WERI-Rb-1 (cell line): Measurements from ENCODE around the gene NAAA.

Experiments used
- DNase-seq: peaks from one replicate; pipeline ENCODE4 v3.0.0-alpha.2; 2020
- H3K27ac ChIP-seq: fragments of 250-450 bp; sonication (Bioruptor Pico); 2 replicates; pipeline ENCODE4 v1.5.1; 2020; ENCODE audit warnings: mild to moderate bottlenecking, moderate library complexity
- H3K27me3 ChIP-seq: fragments of 250-450 bp; sonication (Bioruptor Pico); 2 replicates; pipeline ENCODE4 v1.5.1; 2021; ENCODE audit warnings: mild to moderate bottlenecking, low read depth, moderate library complexity; ENCODE audit not compliant: insufficient read depth, severe bottlenecking
- H3K36me3 ChIP-seq: fragments of 250-450 bp; sonication (Bioruptor Pico); 2 replicates; pipeline ENCODE4 v1.5.1; 2020; ENCODE audit warnings: mild to moderate bottlenecking, moderate library complexity
- H3K4me3 ChIP-seq: 2 replicates; pipeline ENCODE4 v1.5.1; 2011; ENCODE audit warnings: low read depth, mild to moderate bottlenecking, control low read depth, low read length
- H3K9me3 ChIP-seq: fragments of 250-450 bp; sonication (Bioruptor Pico); 2 replicates; pipeline ENCODE4 v1.5.1; 2021; ENCODE audit warnings: mild to moderate bottlenecking, moderate library complexity; ENCODE audit not compliant: severe bottlenecking
- CTCF ChIP-seq: IDR thresholded peaks from 2 replicates; pipeline ENCODE4 v1.5.1; 2011; ENCODE audit warnings: low read depth, mild to moderate bottlenecking, control low read depth, inconsistent platforms, low read length

Gene NAAA

GRCh38 chr4:75940692-75941253 is at the start of gene NAAA:
NAAA (minus strand) TSS chr4:75941013; CDS start chr4:75940949, 64 bp downstream.
- no peak for TF ChIP-seq CTCF
- Histone ChIP-seq H3K4me3 (peak within 1 kb of the TSS; percentile 92), H3K9me3 (no peaks in the 10 kb centered on the region), H3K27me3 (no peaks in the 10 kb centered on the region), H3K27ac (no peak within 1 kb of the TSS; the same call in 1 of the 2 replicates), H3K36me3 (no peaks in the 10 kb centered on the region)
- DNase-seq = peak; percentile 81

DNA sequence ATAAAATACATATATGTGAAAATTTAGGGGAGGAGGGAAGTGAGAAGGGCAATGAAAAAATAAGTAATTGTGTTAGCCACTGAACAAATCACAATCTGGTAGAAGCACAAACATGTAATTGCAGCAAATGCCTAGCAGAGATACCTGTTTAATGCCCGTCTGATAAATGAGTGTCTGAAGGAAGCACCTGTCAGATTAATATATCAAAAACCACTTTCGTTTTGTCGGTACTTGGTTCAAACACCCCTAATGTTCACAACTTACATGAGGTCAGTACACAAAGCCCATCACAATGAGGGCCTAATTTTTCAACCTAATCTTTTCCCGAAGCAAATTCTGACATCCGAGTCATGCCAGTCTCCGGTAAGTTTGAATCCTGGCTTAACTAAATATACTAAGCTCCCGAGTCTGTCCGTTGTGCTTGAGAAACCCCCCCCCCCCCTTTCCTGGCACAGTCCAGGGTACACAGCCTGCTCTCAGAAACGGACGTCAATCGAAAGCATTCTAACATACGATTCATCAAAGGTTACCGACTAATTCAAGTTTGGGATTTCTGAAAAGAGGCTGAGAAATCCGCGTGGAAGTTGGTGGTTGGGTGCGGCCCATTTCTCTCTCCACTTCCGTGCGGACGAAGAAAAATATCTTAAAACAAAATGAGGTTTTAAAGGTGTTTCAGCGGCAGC is 49.2 kb upstream of the NAAA start:
- no peak for TF ChIP-seq CTCF
- Histone ChIP-seq H3K36me3 (peaks cover 2% of the 10 kb centered on the region), H3K27me3 (no peaks in the 10 kb centered on the region), H3K9me3 (no peaks in the 10 kb centered on the region), H3K4me3 (peak overlapping the region; percentile 81), H3K27ac (peak overlapping the region; percentile 63)
- DNase-seq = no peak

- Histone ChIP-seq H3K27ac (no peak overlapping the region), H3K9me3 (no peaks in the 10 kb centered on the region), H3K4me3 (no peak overlapping the region), H3K36me3 (peaks cover 17% of the 10 kb centered on the region), H3K27me3 (no peaks in the 10 kb centered on the region)
- no peak for TF ChIP-seq CTCF
- no peak for DNase-seq
These were observed 44.3 kb upstream of the NAAA start for GRCh38 chr4:75985116-75985515.

DNA sequence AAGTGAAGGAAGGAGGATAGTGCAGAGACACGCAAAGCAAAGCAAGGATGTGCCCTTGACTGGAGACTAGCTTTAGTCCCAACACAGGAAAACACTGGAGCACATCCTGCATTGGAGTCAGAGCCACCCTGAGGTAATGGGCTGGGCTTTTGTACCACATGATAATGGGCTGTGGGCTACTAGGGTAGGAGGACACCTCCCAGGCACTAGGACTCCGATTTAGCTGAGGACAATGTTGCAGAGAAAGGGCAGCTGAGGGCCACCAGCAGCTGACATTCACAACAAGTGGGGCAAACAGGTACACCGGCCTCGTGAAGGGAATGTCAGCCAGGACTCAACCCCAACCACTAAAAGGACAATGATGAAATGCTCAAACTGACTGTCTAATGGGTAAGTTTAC is 39.8 kb upstream of the NAAA start:
- H3K36me3 ChIP-seq = peaks cover 45% of the 10 kb centered on the region
- no peaks in the 10 kb centered on the region for H3K27me3 ChIP-seq
- no peak overlapping the region for H3K4me3 ChIP-seq
- no peak for TF ChIP-seq CTCF
- H3K9me3 ChIP-seq = no peaks in the 10 kb centered on the region
- no peak for DNase-seq
- H3K27ac ChIP-seq = no peak overlapping the region

DNA sequence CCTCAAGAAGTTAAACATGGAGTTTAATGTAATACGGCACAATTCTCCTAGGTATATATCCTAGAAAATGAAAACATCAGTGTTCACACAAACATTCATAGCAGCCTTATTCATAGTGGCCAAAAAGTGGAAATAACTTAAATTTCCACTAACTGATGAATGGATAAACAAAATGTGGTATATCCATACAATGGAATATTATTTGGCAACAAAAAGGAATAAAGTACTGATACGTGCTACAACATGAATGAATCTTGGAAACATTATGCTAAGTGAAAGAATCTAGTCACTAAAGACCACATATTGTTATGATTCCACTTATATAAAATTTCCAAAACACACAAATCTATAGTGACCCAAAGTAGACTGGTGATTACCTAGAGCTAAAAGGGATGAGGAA is 35.4 kb upstream of the NAAA start:
- H3K4me3 ChIP-seq = no peak overlapping the region
- H3K9me3 ChIP-seq = no peaks in the 10 kb centered on the region
- peaks cover 57% of the 10 kb centered on the region for H3K36me3 ChIP-seq
- no peak overlapping the region for H3K27ac ChIP-seq
- no peak for TF ChIP-seq CTCF
- H3K27me3 ChIP-seq = no peaks in the 10 kb centered on the region
- DNase-seq = no peak

- Histone ChIP-seq H3K36me3 (peaks cover 63% of the 10 kb centered on the region), H3K4me3 (no peak overlapping the region), H3K27ac (no peak overlapping the region), H3K9me3 (no peaks in the 10 kb centered on the region), H3K27me3 (no peaks in the 10 kb centered on the region)
- DNase-seq = no peak
- TF ChIP-seq CTCF = no peak
These were observed 33.0 kb upstream of the NAAA start for GRCh38 chr4:75973766-75974165.
